GM18858 (cell line): ENCODE data around the gene LARP1.
A peak's percentile ranks its signal among the peaks of the same experiment; 100 is the strongest.

Source experiments
- ATAC-seq: cut with Tn5 transposase; IDR thresholded peaks from one replicate; pipeline ENCODE4 v1.9.1; 2021; ENCODE audit not compliant: unreplicated experiment

Gene LARP1

DNA sequence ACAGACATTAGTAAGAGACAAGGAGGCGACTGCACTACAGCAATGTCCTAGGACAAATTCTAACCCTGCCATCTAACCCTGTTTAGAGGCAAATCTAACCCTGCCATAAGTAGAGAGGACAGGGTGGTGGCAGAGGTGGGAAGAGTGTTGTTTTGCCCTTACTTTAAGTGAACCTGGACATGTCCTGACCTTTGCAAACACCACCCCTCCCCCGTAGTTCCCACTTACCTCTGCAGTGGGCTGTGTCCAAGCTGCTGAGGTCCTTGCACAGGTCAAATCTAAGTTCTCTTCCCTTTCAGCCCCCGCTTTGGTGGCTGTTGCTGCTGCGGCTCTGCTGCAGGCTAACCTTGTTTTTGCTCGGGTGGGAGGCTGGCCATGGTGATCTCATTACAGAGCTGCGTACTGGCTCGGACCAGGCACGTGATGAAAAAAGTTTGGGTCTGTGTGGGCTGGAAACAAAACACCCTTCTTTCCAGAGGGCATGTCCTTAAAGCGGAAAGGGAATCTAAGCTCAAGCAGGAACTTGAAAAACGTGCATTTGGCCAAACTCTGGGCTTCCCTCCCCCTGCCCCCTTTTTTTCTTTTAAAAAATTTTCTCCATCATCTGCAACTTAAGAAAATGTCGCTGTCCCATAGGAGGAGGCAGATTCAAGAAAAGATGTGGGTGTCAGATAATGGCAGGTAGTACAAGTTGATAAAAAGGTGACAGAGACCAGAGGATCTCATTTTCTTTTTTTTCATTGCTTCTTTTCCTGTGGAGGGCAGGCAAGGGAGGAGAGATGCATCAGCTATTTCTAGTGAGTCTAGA, 95.3 kb downstream of the LARP1 start, which contains the start of gene FAXDC2:
FAXDC2 (minus strand) TSS at position 349 of the 808 bp plus-strand sequence. CDS start 12,425 bp downstream, outside the sequence.
- ATAC-seq = no peak

DNA sequence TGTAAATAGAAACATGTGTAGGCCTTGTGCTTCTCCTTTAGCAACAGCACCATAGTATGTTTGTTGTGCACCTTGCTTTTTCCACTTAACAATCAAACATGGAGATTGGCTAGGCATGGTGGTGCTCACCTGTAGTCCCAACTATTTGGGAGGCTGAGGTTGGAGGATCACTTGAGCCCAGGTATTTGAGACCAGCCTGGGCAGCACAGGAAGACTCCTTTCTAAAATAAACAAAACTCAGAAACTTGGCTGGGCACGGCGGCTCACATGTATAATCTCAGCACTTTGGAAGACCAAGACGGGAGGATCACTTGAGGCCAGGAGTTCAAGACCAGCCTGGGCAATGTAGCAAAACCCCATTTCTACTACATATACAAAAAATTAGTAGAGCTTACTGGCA, 96.2 kb downstream of the LARP1 start:
- no peak for ATAC-seq

DNA sequence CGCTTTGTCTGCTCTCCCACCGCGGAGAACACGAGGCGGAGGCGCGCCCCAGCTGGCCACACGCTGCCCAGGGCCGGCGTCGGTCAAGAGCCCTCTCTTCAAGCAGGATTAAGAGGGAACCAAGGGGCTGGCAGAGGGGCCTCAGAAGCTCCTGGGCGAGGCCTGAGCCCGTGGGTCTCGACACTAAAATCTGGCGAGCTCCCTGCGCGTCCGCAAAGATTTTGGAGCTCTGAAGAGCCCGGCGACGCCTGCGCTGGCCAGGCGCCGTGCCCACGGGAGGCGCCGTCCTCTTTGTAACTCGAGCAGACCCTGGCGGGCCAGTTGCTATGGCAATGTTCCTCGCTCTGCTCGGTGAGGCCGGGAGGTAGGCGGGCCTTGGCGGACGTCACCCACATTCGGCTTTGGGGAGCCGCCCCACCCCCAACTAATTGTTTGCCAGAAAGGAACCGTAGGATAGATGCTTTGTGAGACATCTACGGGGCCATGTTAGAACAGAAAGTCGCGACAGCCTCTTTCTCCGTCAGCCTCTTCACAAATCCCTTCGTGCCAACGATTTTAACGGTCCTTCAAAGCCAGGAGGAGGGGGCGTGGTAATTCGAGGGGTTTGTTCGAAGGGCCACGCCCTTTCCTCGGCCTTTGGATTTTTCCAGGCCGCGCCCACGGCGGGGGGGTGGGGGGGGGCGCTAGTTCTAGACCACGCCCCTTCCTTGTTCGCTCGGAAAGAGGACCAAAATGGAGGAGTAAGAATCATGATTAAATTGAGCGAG, 102.5 kb downstream of the LARP1 start:
- peak; percentile 44 for ATAC-seq

GRCh38 chr5:154858297-154858971, 103.3 kb downstream of the LARP1 start, which contains the start of gene CNOT8:
Gene CNOT8 (plus strand): TSS chr5:154858627. CDS start chr5:154863279, 4,652 bp downstream.
- peak; percentile 55 for ATAC-seq

- ATAC-seq = no peak
Observed at GRCh38 chr5:154858972-154859871, 104.0 kb downstream of the LARP1 start.

DNA sequence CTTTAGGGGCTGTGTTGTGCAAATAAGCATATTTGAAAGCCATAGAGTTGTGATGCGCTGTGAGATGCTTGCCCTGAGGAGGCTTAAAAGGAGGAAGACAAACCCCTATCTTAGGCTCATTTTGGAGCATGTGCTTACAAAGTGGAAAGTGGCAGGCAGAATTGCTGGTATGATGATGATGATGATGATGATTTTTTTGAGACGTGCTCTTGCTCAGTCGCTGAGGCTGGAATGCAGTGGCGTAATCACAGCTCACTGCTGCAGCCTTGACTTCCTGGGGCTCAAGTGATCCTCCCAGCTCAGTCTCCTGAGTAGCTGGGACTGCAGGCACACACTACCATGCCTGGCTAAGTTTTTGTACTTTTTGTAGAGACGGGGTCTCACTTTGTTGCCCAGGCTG, 104.9 kb downstream of the LARP1 start:
- ATAC-seq = no peak

DNA sequence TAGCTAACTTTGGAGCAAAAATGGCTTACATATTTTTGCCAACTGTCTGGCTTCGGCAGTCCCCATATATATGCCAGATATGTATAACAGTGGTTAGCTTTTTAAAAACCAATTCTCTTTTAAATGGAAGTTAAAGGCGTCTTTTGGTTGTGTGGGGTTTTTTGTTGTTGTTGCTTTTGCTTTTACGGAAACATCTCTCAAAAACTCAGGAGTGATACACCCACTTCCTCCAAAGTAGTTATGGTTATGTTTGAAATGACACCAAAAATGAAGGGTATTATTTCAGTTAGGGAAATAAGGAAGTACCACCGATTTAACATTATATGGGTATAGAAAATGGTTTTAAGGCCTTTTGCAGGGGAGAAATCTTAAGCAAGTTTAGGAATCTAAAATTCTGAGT, 105.6 kb downstream of the LARP1 start:
- ATAC-seq = no peak

GRCh38 chr5:154861946-154862345, 106.8 kb downstream of the LARP1 start:
- ATAC-seq = no peak

GRCh38 chr5:154862766-154863165, 107.6 kb downstream of the LARP1 start:
- ATAC-seq = no peak

- ATAC-seq = no peak
Observed at GRCh38 chr5:154863291-154864080, 108.3 kb downstream of the LARP1 start.

GRCh38 chr5:154865466-154866184, 110.4 kb downstream of the LARP1 start:
- ATAC-seq = no peak

DNA sequence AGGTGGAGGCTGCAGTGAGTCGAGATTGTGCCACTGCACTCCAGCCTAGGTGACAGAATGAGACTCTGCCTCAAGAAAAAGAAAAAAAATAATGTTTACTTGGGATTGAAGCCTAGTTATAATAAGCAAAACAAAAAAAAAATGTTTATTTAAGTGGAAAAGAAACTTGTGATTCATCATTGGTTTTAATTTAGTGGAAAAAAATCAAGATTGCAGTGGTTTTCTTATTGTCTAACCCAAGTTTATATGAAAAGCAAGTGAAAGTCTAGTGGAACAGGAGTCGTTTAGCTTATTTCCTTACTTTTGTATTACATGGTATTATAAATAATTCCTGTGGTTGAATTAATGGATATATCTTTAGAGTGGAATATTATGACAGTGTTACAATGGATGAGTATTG, 111.7 kb downstream of the LARP1 start:
- ATAC-seq = no peak
